ENCODE data around the gene DACH1.
"Not testable (repeated sequence)": the region's sequence is repeated elsewhere in the genome, so short reads cannot be mapped to it uniquely, and the experiment has no call there.

DACH1 gene

DNA sequence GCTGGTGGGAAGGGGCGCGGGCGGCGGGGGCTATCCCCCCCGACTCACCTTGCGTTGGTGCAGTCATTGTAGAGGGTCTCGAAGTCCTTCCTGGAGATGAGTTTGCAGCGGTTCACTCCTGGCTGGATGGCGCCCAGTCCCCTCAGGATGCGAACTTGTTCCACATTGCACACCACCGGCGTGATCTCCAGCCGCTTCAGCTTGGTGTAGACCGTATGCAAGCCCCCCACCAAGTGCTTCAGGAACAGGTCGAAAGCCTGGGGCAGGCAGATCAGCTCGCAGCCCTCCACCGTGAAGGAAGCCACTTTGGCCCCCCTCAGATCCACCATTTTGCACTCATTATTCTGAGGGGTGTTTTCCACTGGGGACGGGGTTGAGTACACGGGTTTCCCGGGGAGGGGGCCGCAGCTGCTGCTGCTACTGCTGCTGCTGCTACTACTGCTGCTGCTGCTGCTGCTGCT lies 1.1 kb downstream of the DACH1 start:
- no peak for DNase-seq (ENCODE audit: low read depth in 2 of 2)

- DNase-seq (ENCODE audit: low read depth in 2 of 2): no peak
Observed at GRCh38 chr13:71864986-71865873, 1.8 kb downstream of the DACH1 start.

GRCh38 chr13:71864094-71864985 lies 2.7 kb downstream of the DACH1 start:
- DNase-seq (ENCODE audit: low read depth in 2 of 2): no peak

DNA sequence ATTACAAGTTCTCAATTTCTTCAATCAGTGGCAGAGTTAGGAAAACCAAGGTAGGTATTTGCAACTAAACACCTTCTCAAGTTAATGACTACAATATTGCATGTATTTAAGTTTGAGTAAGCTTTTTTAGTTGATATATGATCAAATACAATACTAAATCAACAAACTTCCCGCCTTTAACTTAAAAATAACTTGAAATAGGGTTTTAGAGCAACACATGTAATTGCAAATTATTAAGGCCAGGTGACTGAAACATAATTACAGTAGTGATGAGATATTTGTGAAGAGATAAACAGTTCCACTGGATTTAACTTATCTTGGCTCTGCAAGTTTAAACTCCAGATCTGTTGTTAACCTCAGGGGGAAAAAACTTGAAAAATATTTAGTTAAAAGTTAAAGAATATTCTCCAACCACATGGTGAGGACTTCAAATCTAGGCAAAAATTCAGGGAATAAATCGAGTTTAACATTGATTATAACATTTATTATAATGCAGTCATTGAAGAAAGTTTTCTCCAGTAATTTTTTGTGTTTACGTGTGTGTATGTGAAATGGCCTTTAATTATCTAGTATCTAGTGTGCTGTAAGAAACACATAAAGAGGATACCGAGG lies 3.6 kb downstream of the DACH1 start:
- no peak for DNase-seq (ENCODE audit: low read depth in 2 of 2)

- no peak for DNase-seq (ENCODE audit: low read depth in 2 of 2)
Observed at GRCh38 chr13:71862459-71862943, 4.5 kb downstream of the DACH1 start.

GRCh38 chr13:71861769-71862458 lies 5.1 kb downstream of the DACH1 start:
- no peak for DNase-seq (ENCODE audit: low read depth in 2 of 2)

DNA sequence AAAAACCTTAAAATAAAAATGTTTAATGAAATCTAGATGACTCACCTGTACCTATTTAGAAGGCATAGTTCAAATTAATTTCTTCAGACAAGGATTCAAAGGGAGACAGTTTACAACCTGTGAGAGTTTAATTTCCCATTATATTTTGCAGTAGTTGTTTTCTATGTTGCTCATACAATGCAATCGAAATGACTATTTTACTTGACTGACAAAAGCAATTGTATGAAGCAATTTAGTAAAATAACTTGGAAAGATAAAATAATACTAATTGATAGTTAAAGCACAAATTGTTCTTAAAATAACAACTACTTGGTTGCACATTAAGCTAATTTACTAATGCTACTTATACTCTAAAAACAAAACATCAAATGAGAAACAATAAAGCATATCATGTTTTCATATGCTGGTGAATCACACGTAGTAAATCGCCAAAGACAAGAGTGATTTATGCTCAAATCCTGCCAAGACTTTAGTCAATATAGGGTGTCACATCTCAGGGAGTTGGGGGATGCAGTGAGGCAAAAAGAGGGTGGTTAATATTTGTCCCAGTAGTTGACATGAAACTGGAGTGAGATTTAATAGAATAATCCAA lies 6.4 kb downstream of the DACH1 start:
- no peak for DNase-seq (ENCODE audit: low read depth in 2 of 2)

DNA sequence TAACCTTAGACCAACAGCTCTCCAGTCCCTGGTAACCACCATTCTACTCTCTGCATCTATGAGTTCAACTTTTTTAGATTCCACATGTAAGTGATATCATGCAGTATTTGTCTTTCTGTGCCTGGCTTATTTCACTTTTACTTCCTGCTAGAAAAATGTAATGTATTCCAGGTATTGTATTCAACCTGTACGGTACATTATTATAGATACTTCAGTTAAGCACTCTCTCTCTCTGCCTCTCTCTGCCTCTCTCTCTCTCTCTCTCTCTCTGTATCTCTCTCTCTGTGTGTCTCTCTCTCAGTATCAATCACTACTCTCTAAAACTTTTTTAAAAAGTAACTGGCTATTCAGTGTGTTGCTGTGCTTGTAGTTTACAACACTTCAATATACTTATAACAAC lies 8.4 kb downstream of the DACH1 start:
- DNase-seq (ENCODE audit: low read depth in 2 of 2): no peak

DNA sequence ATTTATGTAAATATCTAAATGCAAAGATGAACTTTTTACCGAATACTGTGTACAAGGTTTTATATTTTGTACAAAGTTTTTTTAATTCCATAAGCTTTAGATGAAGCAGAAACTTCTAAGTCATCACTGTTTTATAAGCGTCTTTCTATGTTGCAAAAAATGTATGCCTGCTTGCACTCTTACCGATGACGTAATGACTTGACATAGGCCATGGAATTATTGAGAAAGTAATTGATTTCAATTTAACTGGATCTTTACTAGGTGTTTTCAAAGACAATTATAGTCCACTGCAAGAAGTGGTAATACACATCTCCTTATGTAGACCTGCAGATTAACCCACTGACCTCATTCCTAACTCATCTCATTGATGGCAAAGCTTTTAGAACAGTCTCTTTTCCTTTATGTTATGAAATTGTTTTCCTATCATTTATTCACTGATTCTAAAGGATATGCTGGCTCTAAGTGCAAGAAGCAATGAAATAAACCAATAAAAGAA lies 10.4 kb downstream of the DACH1 start:
- no peak for DNase-seq (ENCODE audit: low read depth in 2 of 2)

- no peak for DNase-seq (ENCODE audit: low read depth in 2 of 2)
Observed at GRCh38 chr13:71854401-71854800, 12.6 kb downstream of the DACH1 start.

- no peak for DNase-seq (ENCODE audit: low read depth in 2 of 2)
Observed at GRCh38 chr13:71853725-71854124, 13.3 kb downstream of the DACH1 start.

DNA sequence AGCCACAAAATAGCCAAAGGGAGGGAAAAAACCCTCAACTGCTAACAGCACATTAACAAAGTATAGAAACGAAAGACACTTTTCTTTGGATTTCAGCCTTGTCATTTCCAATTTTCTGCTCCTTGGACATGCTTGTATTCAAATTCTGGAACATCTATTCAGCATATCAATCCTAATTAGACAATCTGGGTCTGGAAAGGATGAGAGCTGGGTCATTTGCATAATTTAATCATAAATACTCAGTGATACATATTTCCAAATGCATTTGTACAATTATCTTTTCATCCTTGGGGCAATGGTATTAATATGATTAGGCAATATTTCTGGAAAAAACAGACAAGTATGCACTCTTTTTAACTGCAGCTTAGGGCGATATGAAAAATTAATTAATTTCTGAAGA lies 14.3 kb downstream of the DACH1 start:
- DNase-seq (ENCODE audit: low read depth in 2 of 2): no peak

GRCh38 chr13:71851498-71852409 lies 15.2 kb downstream of the DACH1 start:
- DNase-seq (ENCODE audit: low read depth in 2 of 2): no peak

DNA sequence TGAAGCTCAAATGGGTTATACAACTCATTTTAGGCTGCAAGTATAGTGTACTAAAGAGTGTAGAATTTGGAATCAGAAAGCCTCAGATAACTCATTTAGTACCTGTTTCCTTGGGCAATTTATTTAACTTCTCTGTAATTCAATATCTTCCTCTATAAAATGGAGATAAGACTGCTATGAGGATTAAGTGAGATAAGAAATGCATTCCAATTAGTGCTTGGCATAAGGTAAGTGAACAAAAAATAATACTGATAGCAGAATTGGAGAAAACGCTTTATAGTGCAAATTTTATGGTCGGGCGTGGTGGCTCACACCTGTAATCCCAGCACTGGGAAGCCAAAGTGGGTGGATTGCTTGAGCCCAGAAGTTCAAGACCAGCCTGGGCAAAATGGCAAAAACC lies 25.0 kb downstream of the DACH1 start:
- no peak for DNase-seq (ENCODE audit: low read depth in 2 of 2)

- DNase-seq (ENCODE audit: low read depth in 2 of 2): no peak
Observed at GRCh38 chr13:71838842-71839241, 28.2 kb downstream of the DACH1 start.

- DNase-seq (ENCODE audit: low read depth in 2 of 2): not testable (repeated sequence)
Observed at GRCh38 chr13:71837582-71837981, 29.4 kb downstream of the DACH1 start.

GRCh38 chr13:71831716-71832115 lies 35.3 kb downstream of the DACH1 start:
- no peak for DNase-seq (ENCODE audit: low read depth in 2 of 2)

GRCh38 chr13:71830736-71831135 lies 36.3 kb downstream of the DACH1 start:
- DNase-seq (ENCODE audit: low read depth in 2 of 2): no peak

DNA sequence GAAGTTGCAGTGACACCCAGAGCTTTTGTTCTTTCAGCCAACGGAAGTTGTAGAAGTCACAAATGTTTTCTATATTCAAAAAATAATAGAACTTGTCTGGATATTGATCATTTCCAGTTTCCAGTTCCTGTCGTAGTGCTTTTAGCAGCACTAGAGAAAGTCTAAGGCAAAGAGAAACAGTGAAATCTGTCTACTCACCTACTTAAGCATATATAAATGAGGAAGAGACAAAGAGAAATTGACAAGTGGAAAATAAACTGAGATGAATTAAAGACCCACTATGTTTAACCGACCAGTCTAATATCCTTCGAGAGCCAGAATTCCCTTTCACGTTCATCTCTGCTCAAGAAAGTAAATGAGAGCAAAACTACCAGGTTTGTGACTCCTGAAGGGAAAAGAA lies 36.7 kb downstream of the DACH1 start:
- no peak for DNase-seq (ENCODE audit: low read depth in 2 of 2)

DNA sequence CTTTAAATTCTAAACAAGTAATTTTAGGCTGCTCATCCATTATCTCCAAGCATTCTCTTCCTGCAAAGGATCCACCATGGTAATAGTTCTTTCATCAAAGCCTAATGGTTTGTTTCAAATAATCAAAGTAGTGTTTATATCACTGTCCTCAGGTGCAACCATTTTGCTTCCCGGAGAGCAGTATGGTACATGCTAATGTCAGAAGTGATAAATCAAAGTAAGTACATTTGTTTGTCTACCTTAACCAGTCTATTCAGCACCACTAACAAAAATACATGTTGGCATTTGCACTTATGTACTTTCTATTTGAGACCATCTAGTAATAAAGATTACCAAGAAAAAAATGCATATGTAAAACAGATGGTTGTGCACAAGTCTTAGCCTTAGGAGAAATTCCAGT lies 37.5 kb downstream of the DACH1 start:
- no peak for DNase-seq (ENCODE audit: low read depth in 2 of 2)
